ENCODE measurements around the gene TSPAN18.

The TSPAN18 gene

GRCh38 chr11:44939673-44940395 is 213.1 kb downstream of the TSPAN18 start:
- H3K79me1 ChIP-seq (ENCODE audit: low read length) = no peaks in the 10 kb centered on the region
- no peak overlapping the region for H3K9ac ChIP-seq (ENCODE audit: low read length)
- no peak overlapping the region for H2BK120ac ChIP-seq (ENCODE audit: insufficient read depth, low read length, poor library complexity)
- H3K36me3 ChIP-seq (ENCODE audit: control insufficient read depth in 1 of 2, insufficient read depth in 2 of 2, low read length in 2 of 2) = peaks cover 4 to 6% of the 10 kb centered on the region in 2 experiments
- H3K27ac ChIP-seq (ENCODE audit: low read depth, low read length) = no peak overlapping the region
- peak in 1 of 2 donors; percentile 23 for DNase-seq
- WGBS (ENCODE audit: extremely low coverage, insufficient coverage, insufficient read length) = no CpG with 5 or more reads among the region's 22 CpGs
- H4K91ac ChIP-seq (ENCODE audit: low read depth, low read length) = no peak overlapping the region
- H2AFZ ChIP-seq (ENCODE audit: insufficient read depth, low read length, poor library complexity) = no peak overlapping the region
- no peak overlapping the region for H3K4ac ChIP-seq (ENCODE audit: low read depth, low read length)
- no peak overlapping the region for H2BK12ac ChIP-seq (ENCODE audit: low read length)
- H2BK5ac ChIP-seq (ENCODE audit: low read depth, low read length, poor library complexity) = no peak overlapping the region
- H4K8ac ChIP-seq (ENCODE audit: low read depth, low read length) = no peak overlapping the region
- no peak overlapping the region for H3K4me2 ChIP-seq (ENCODE audit: low read length)
- H2AK5ac ChIP-seq (ENCODE audit: low read length) = no peak overlapping the region
- H3K4me1 ChIP-seq (ENCODE audit: control insufficient read depth in 1 of 2, insufficient read depth in 2 of 2, low read length in 2 of 2) = peaks cover 3 to 5% of the 10 kb centered on the region in 2 experiments
- H3K23ac ChIP-seq (ENCODE audit: low read length) = no peak overlapping the region
- no peak overlapping the region for H3K4me3 ChIP-seq (ENCODE audit: low read depth, low read length)
- no peak overlapping the region for H3K14ac ChIP-seq (ENCODE audit: low read length)
- H3K27me3 ChIP-seq (ENCODE audit: insufficient read depth, low read length) = no peaks in the 10 kb centered on the region
- no peak overlapping the region for H4K12ac ChIP-seq (ENCODE audit: low read depth, low read length)
- H3K79me2 ChIP-seq (ENCODE audit: control insufficient read depth, insufficient read depth, low read length, poor library complexity) = no peaks in the 10 kb centered on the region
- no peak overlapping the region for H3K18ac ChIP-seq (ENCODE audit: low read length)
- peaks cover 5% of the 10 kb centered on the region for H3K9me3 ChIP-seq (ENCODE audit: insufficient read depth, low read depth, low read length)

DNA sequence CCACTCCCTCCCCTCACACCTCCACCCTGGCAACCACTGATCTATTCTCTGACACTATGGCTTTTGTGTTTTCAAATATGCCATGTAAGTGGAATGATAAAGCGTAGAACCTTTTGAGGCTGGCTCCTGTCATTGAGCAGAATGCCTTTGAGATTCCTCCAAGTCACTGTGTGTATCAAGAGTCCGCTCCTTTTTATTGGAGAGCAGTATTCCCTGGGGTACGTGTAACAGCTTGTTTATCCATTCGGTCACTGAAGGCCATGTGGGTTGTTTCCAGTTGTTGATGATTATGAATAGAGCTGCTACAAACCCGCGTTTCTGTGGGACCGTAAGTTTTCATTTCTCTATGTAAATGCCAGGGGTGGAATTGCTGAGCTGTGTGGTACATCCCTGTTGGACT is 213.6 kb downstream of the TSPAN18 start:
- Histone ChIP-seq H3K36me3 (ENCODE audit: control insufficient read depth in 1 of 2, insufficient read depth in 2 of 2, low read length in 2 of 2) (peaks cover 0 to 2% of the 10 kb centered on the region in 2 experiments), H3K18ac (ENCODE audit: low read length) (no peak overlapping the region), H4K91ac (ENCODE audit: low read depth, low read length) (no peak overlapping the region), H2BK5ac (ENCODE audit: low read depth, low read length, poor library complexity) (no peak overlapping the region), H3K27ac (ENCODE audit: low read depth, low read length) (no peak overlapping the region), H3K9me3 (ENCODE audit: insufficient read depth, low read depth, low read length) (peaks cover 5% of the 10 kb centered on the region), H3K4me1 (ENCODE audit: control insufficient read depth in 1 of 2, insufficient read depth in 2 of 2, low read length in 2 of 2) (peaks cover 3 to 5% of the 10 kb centered on the region in 2 experiments), H3K4me2 (ENCODE audit: low read length) (no peak overlapping the region), H2BK12ac (ENCODE audit: low read length) (no peak overlapping the region), H4K8ac (ENCODE audit: low read depth, low read length) (no peak overlapping the region), H3K4ac (ENCODE audit: low read depth, low read length) (no peak overlapping the region), H4K12ac (ENCODE audit: low read depth, low read length) (no peak overlapping the region), H3K14ac (ENCODE audit: low read length) (no peak overlapping the region), H3K79me1 (ENCODE audit: low read length) (no peaks in the 10 kb centered on the region), H2AK5ac (ENCODE audit: low read length) (no peak overlapping the region), H3K27me3 (ENCODE audit: insufficient read depth, low read length) (no peaks in the 10 kb centered on the region), H3K23ac (ENCODE audit: low read length) (no peak overlapping the region), H3K9ac (ENCODE audit: low read length) (no peak overlapping the region), H3K4me3 (ENCODE audit: low read depth, low read length) (no peak overlapping the region), H3K79me2 (ENCODE audit: control insufficient read depth, insufficient read depth, low read length, poor library complexity) (no peaks in the 10 kb centered on the region), H2AFZ (ENCODE audit: insufficient read depth, low read length, poor library complexity) (no peak overlapping the region), H2BK120ac (ENCODE audit: insufficient read depth, low read length, poor library complexity) (no peak overlapping the region)
- DNase-seq = no peak
- WGBS (ENCODE audit: extremely low coverage, insufficient coverage, insufficient read length) = no CpG with 5 or more reads among the region's 7 CpGs

- Histone ChIP-seq H4K12ac (ENCODE audit: low read depth, low read length) (no peak overlapping the region), H3K4me1 (ENCODE audit: control insufficient read depth in 1 of 2, insufficient read depth in 2 of 2, low read length in 2 of 2) (peaks cover 3 to 5% of the 10 kb centered on the region in 2 experiments), H3K4me3 (ENCODE audit: low read depth, low read length) (no peak overlapping the region), H3K4me2 (ENCODE audit: low read length) (no peak overlapping the region), H3K27me3 (ENCODE audit: insufficient read depth, low read length) (no peaks in the 10 kb centered on the region), H3K9ac (ENCODE audit: low read length) (no peak overlapping the region), H3K4ac (ENCODE audit: low read depth, low read length) (no peak overlapping the region), H4K91ac (ENCODE audit: low read depth, low read length) (no peak overlapping the region), H3K36me3 (ENCODE audit: control insufficient read depth in 1 of 2, insufficient read depth in 2 of 2, low read length in 2 of 2) (peaks cover 0 to 2% of the 10 kb centered on the region in 2 experiments), H2AFZ (ENCODE audit: insufficient read depth, low read length, poor library complexity) (no peak overlapping the region), H2BK5ac (ENCODE audit: low read depth, low read length, poor library complexity) (no peak overlapping the region), H2BK12ac (ENCODE audit: low read length) (no peak overlapping the region), H3K23ac (ENCODE audit: low read length) (no peak overlapping the region), H2BK120ac (ENCODE audit: insufficient read depth, low read length, poor library complexity) (no peak overlapping the region), H3K9me3 (ENCODE audit: insufficient read depth, low read depth, low read length) (peaks cover 5% of the 10 kb centered on the region), H3K27ac (ENCODE audit: low read depth, low read length) (no peak overlapping the region), H2AK5ac (ENCODE audit: low read length) (no peak overlapping the region), H4K8ac (ENCODE audit: low read depth, low read length) (no peak overlapping the region), H3K79me2 (ENCODE audit: control insufficient read depth, insufficient read depth, low read length, poor library complexity) (no peaks in the 10 kb centered on the region), H3K18ac (ENCODE audit: low read length) (no peak overlapping the region), H3K79me1 (ENCODE audit: low read length) (no peaks in the 10 kb centered on the region), H3K14ac (ENCODE audit: low read length) (no peak overlapping the region)
- no CpG with 5 or more reads among the region's 9 CpGs for whole genome bisulfite sequencing (ENCODE audit: extremely low coverage, insufficient coverage, insufficient read length)
- no peak for DNase-seq
Measured at GRCh38 chr11:44940835-44941234, 214.1 kb downstream of the TSPAN18 start.

GRCh38 chr11:44941259-44942021 is 214.7 kb downstream of the TSPAN18 start:
- no peak overlapping the region for H3K14ac ChIP-seq (ENCODE audit: low read length)
- no peak overlapping the region for H3K9ac ChIP-seq (ENCODE audit: low read length)
- no peaks in the 10 kb centered on the region for H3K27me3 ChIP-seq (ENCODE audit: insufficient read depth, low read length)
- H3K27ac ChIP-seq (ENCODE audit: low read depth, low read length) = no peak overlapping the region
- no peak overlapping the region for H3K18ac ChIP-seq (ENCODE audit: low read length)
- no peak overlapping the region for H2BK12ac ChIP-seq (ENCODE audit: low read length)
- H2AFZ ChIP-seq (ENCODE audit: insufficient read depth, low read length, poor library complexity) = no peak overlapping the region
- peaks cover 5% of the 10 kb centered on the region for H3K9me3 ChIP-seq (ENCODE audit: insufficient read depth, low read depth, low read length)
- no peak overlapping the region for H4K12ac ChIP-seq (ENCODE audit: low read depth, low read length)
- H3K79me1 ChIP-seq (ENCODE audit: low read length) = no peaks in the 10 kb centered on the region
- no peak overlapping the region for H2BK120ac ChIP-seq (ENCODE audit: insufficient read depth, low read length, poor library complexity)
- no peak overlapping the region for H2AK5ac ChIP-seq (ENCODE audit: low read length)
- no peak overlapping the region for H2BK5ac ChIP-seq (ENCODE audit: low read depth, low read length, poor library complexity)
- H3K4me3 ChIP-seq (ENCODE audit: low read depth, low read length) = peak overlapping the region; percentile 44
- no peak overlapping the region for H3K23ac ChIP-seq (ENCODE audit: low read length)
- no peak overlapping the region for H4K8ac ChIP-seq (ENCODE audit: low read depth, low read length)
- H3K4me1 ChIP-seq (ENCODE audit: control insufficient read depth in 1 of 2, insufficient read depth in 2 of 2, low read length in 2 of 2) = peaks cover 3 to 5% of the 10 kb centered on the region in 2 experiments
- H4K91ac ChIP-seq (ENCODE audit: low read depth, low read length) = no peak overlapping the region
- no peaks in the 10 kb centered on the region for H3K79me2 ChIP-seq (ENCODE audit: control insufficient read depth, insufficient read depth, low read length, poor library complexity)
- no peak for DNase-seq
- no peak overlapping the region for H3K4ac ChIP-seq (ENCODE audit: low read depth, low read length)
- H3K36me3 ChIP-seq (ENCODE audit: control insufficient read depth in 1 of 2, insufficient read depth in 2 of 2, low read length in 2 of 2) = peaks cover 0 to 2% of the 10 kb centered on the region in 2 experiments
- no CpG with 5 or more reads among the region's 12 CpGs for WGBS (ENCODE audit: extremely low coverage, insufficient coverage, insufficient read length)
- no peak overlapping the region for H3K4me2 ChIP-seq (ENCODE audit: low read length)
